K562 (cell line): ENCODE data around the gene ABCF3. TPM values are rescaled to one million over a fixed set of nuclear protein-coding genes. Genes with fewer than 3 reads are reported as not detected.
A peak's percentile ranks its signal among the peaks of the same experiment; 100 is the strongest.

Source experiments
- ATAC-seq: fragments of 200-7000 bp; cut with Tn5 transposase; 3 replicates; pipeline ENCODE4 v1.9.1; 2020; ENCODE audit warnings: moderate library complexity
- BruUV-seq: library from RNA; stranded (reverse); fragments of 400-500 nt; replicated peaks from 2 replicates; lab custom pipeline; 2021; lab: Mats Ljungman, UMichigan
- CTCF ChIA-PET: fragments of 300-600 bp; formaldehyde crosslinking; extraction: SDS; loops from one replicate; lab custom pipeline; 2021; ENCODE audit warnings: low intra/inter-chr PET ratio; lab: Yijun Ruan, JAX
- POLR2A ChIA-PET: fragments of 300-600, 350-650 bp; sonication (Branson Sonifier 250); formaldehyde crosslinking; extraction: SDS; loops from one replicate; lab custom pipeline; 2021; ENCODE audit warnings: antibody characterized with exemption, inconsistent platforms; lab: Yijun Ruan, JAX
- DNase-seq, 4 experiments: peaks; one replicate each; pipeline versions ENCODE4 v3.0.0 to v3.0.0-alpha.2; 2011 to 2018; ENCODE audit warnings: low spot score in 3 of 4, mixed read lengths in 3 of 4; ENCODE audit errors: extremely low read depth in 1 of 4
- FAIRE-seq: peaks from 2 replicates; lab custom pipeline; 2011; peaks lifted over from hg19 to GRCh38; lab: Jason Lieb, UNC
- H2AFZ ChIP-seq: 2 replicates; pipeline ENCODE4 v1.6.0; 2011; ENCODE audit warnings: low read depth, low read length, control low read depth, inconsistent platforms
- H3K27ac ChIP-seq: fragments of 200-600 bp; 3 replicates; pipeline ENCODE4 v1.8.0; 2011; ENCODE audit warnings: low read depth, mild to moderate bottlenecking, control low read depth, inconsistent platforms, low read length, moderate library complexity, mixed read lengths; ENCODE audit errors: extremely low read depth
- H3K27me3 ChIP-seq, 2 experiments: fragments of 300-600 bp in 1 of 2; 2 replicates in 1 of 2; 3 replicates in 1 of 2; pipeline versions ENCODE4 v1.6.0 to v1.8.0; 2011; ENCODE audit warnings: inconsistent platforms in 2 of 2, low read length in 2 of 2, mild to moderate bottlenecking in 1 of 2, mixed read lengths in 1 of 2, moderate library complexity in 1 of 2; ENCODE audit not compliant: control insufficient read depth in 2 of 2, insufficient read depth in 2 of 2
- H3K36me3 ChIP-seq: fragments of 300-600 bp; 3 replicates; pipeline ENCODE4 v1.8.0; 2011; ENCODE audit warnings: mild to moderate bottlenecking, low read length, inconsistent platforms; ENCODE audit not compliant: control insufficient read depth, insufficient read depth
- H3K4me1 ChIP-seq, 2 experiments: fragments of 200-600 bp in 1 of 2; replicated peaks in 1 of 2; 2 replicates in 1 of 2; 3 replicates in 1 of 2; pipeline versions ENCODE4 v1.5.1 to v1.8.0; 2011; ENCODE audit warnings: inconsistent platforms in 2 of 2, low read length in 2 of 2, mild to moderate bottlenecking in 1 of 2, mixed read lengths in 1 of 2, moderate library complexity in 1 of 2; ENCODE audit not compliant: control insufficient read depth in 2 of 2, insufficient read depth in 2 of 2
- H3K4me2 ChIP-seq: 2 replicates; pipeline ENCODE4 v1.6.1; 2011; ENCODE audit warnings: low read length, control low read depth, inconsistent platforms, mixed read lengths; ENCODE audit not compliant: insufficient read depth
- H3K4me3 ChIP-seq: fragments of 200-600 bp; sonication (generic), shearing (Covaris generic); 2 replicates; pipeline ENCODE4 v1.5.1; 2016; ENCODE audit warnings: control low read depth, inconsistent platforms
- H3K79me2 ChIP-seq: fragments of 200-600 bp; 3 replicates; pipeline ENCODE4 v1.8.0; 2011; ENCODE audit warnings: low read length, inconsistent platforms; ENCODE audit not compliant: control insufficient read depth, insufficient read depth
- H3K9ac ChIP-seq, 2 experiments: 2 replicates each; pipeline versions ENCODE4 v1.6.0 to v1.6.1; 2011; ENCODE audit warnings: low read depth in 2 of 2, low read length in 2 of 2, control low read depth in 1 of 2, inconsistent platforms in 1 of 2, mild to moderate bottlenecking in 1 of 2, mixed read lengths in 1 of 2; ENCODE audit not compliant: insufficient read depth in 1 of 2
- H3K9me1 ChIP-seq: one replicate; pipeline ENCODE4 v1.6.0; 2011; ENCODE audit warnings: inconsistent platforms, mild to moderate bottlenecking, low read length, moderate library complexity; ENCODE audit not compliant: control insufficient read depth, insufficient read depth
- H3K9me3 ChIP-seq: replicated peaks from 2 replicates; pipeline ENCODE4 v1.5.1; 2011; ENCODE audit warnings: low read depth, low read length, inconsistent platforms; ENCODE audit not compliant: control insufficient read depth, insufficient read depth
- H4K20me1 ChIP-seq: replicated peaks from 2 replicates; pipeline ENCODE4 v1.6.1; 2011; ENCODE audit warnings: low read length, inconsistent platforms, mixed read lengths; ENCODE audit not compliant: control insufficient read depth, insufficient read depth
- BCOR ChIP-seq: fragments of 450-650 bp; IDR thresholded peaks from 2 replicates; pipeline ENCODE4 v1.6.1; 2016
- EHMT2 ChIP-seq: fragments of 450-650 bp; IDR thresholded peaks from 2 replicates; pipeline ENCODE4 v1.6.1; 2018; ENCODE audit warnings: antibody characterized with exemption
- ELF4 ChIP-seq: fragments of 450-650 bp; formaldehyde crosslinking; IDR thresholded peaks from 2 replicates; pipeline ENCODE4 v1.4.0; 2022; ENCODE audit warnings: missing genetic modification characterization
- NFIX ChIP-seq: fragments of 250-450 bp; sonication (Bioruptor Pico); IDR thresholded peaks from 2 replicates; pipeline ENCODE4 v1.4.0; 2020; ENCODE audit warnings: low read depth, mild to moderate bottlenecking, moderate library complexity
- RAD51 ChIP-seq: fragments of 450-650 bp; IDR thresholded peaks from 2 replicates; pipeline ENCODE4 v1.7.1; 2016; ENCODE audit warnings: low read depth, mild to moderate bottlenecking, borderline replicate concordance
- RBM25 ChIP-seq: fragments of 200-400 bp; formaldehyde crosslinking; IDR thresholded peaks from 2 replicates; pipeline ENCODE4 v1.6.1; 2018; ENCODE audit warnings: low read length, low read depth, moderate library complexity; ENCODE audit not compliant: severe bottlenecking
- ZNF561 ChIP-seq: fragments of 450-650 bp; formaldehyde crosslinking; conservative IDR thresholded peaks from 2 replicates; pipeline ENCODE4 v1.4.0; 2020; ENCODE audit warnings: mild to moderate bottlenecking, moderate library complexity
- ZSCAN29 ChIP-seq: fragments of 450-650 bp; IDR thresholded peaks from 2 replicates; pipeline ENCODE4 v1.6.1; 2017
- WGBS: fragments of 100-300 bp; shearing (Covaris generic); methylation state at CpG from one replicate; pipeline ENCODE4 v1.1.6; 2016; ENCODE audit warnings: low coverage, mixed read lengths; ENCODE audit not compliant: insufficient coverage; ENCODE audit errors: missing lambda C conversion rate; 5-methylcytosine and 5-hydroxymethylcytosine counted together
- in situ Hi-C: fragments of 300-500 bp; cut with MboI; formaldehyde crosslinking; loops from 4 replicates; pipeline ENCODE4 v1.15.0; 2018; ENCODE audit warnings: inconsistent platforms, mixed read lengths
- intact Hi-C: fragments of 100-400 bp; cut with micrococcal nuclease; formaldehyde crosslinking; loops from 2 replicates; pipeline ENCODE4 v1.14.2; 2022
- polyA plus RNA-seq, 8 experiments: library from polyadenylated mRNA; depleted of rRNA in 4 of 8; stranded (reverse) in 5 of 8; unstranded in 3 of 8; fragments of >200 nt; fragmentation: Nextera tagmentation in 2 of 8; fragmentation: Illumina TruSeq in 1 of 8; extraction: Ambion mirVana in 2 of 8; extraction: Trizol in 1 of 8; gene quantifications; 2 replicates each; pipeline versions ENCODE4 v1.2.1 to v1.2.3, GENCODE V29; 2011 to 2014; ENCODE audit warnings: inconsistent platforms in 1 of 8, missing spikeins in 1 of 8
- total RNA-seq, 7 experiments: library from RNA; depleted of rRNA in 6 of 7; stranded (reverse); fragments of >200 nt in 6 of 7; fragmentation: Illumina TruSeq in 2 of 7; extraction: Trizol in 2 of 7; gene quantifications; 2 replicates each; pipeline versions ENCODE4 v1.2.1 to v1.2.3, GENCODE V29; 2011 to 2021; ENCODE audit warnings: low replicate concordance in 1 of 7
- TF ChIP-seq, protein P1 (sequence below): IDR thresholded peaks from 2 replicates; pipeline ENCODE4 v1.6.1; 2016; ENCODE audit warnings: missing genetic modification characterization, missing compliant biosample characterization
- TF ChIP-seq, protein P2 (sequence below): fragments of 250-450 bp; sonication (Bioruptor Pico); IDR thresholded peaks from 2 replicates; pipeline ENCODE4 v1.5.0; 2021

Gene ABCF3
- total and polyA plus RNA-seq, 9 of the 15 experiments (the other 6 are each of a cell fraction or from before 2014, with no cell fraction given), result 6.7 to 77.9 (median 45.1) TPM

DNA sequence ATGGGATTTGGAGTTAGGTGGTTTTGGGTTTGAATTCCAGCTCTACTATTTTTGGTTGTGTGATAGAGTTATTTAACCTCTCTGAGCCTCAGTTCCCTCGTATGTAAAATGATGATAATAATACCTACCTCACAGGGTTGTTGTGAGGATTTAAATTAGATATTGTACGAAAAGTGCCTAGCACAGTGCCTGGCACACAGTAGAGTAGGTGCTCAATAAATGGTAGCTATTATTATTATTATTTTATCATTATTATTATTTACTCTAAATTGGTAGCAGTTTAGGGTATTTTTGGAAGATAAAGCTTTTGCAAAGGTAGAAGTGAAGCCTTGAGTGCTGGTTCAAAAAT is 12.7 kb upstream of the ABCF3 start:
- Histone ChIP-seq H3K36me3 (peaks cover 68% of the 10 kb centered on the region), H3K27ac (peak overlapping the region; percentile 68; the same call in 1 of the 3 replicates), H4K20me1 (peaks cover 10% of the 10 kb centered on the region; the same call in 1 of the 2 replicates), H3K79me2 (peaks cover 39% of the 10 kb centered on the region), H3K4me3 (no peak overlapping the region), H3K9me3 (no peaks in the 10 kb centered on the region), H3K4me1 (peaks cover 41 to 50% of the 10 kb centered on the region in 2 experiments; a peak in 4 of 5 replicates), H2AFZ (no peak overlapping the region), H3K27me3 (no peaks in the 10 kb centered on the region), H3K9ac (no peak overlapping the region), H3K9me1 (no peaks in the 10 kb centered on the region), H3K4me2 (no peak overlapping the region)
- no TSS peak for BruUV-seq
- WGBS, result 88% methylated on average over 2 of the region's 2 CpGs
- FAIRE-seq (no peak), DNase-seq (no peak), ATAC-seq (no peak)
- CTCF ChIA-PET, result no interaction called here
- POLR2A ChIA-PET, result interaction anchor here (0.7 to 3.6 kb wide), 6 partner anchors 8 to 54 kb away, joined by 3 to 27 read pairs (median 5); partner anchors contain the start of gene DVL3
- no peak for TF ChIP-seq RAD51
- TF ChIP-seq ZSCAN29, result no peak
- TF ChIP-seq ELF4 (CRISPR knock-in tag), result no peak
- TF ChIP-seq NFIX (CRISPR knock-in tag), result no peak
- TF ChIP-seq EHMT2, result no peak
- TF ChIP-seq RBM25, result peak; percentile 81
- no peak for TF ChIP-seq ZNF561 (CRISPR knock-in tag)
- TF ChIP-seq, protein P1, sequence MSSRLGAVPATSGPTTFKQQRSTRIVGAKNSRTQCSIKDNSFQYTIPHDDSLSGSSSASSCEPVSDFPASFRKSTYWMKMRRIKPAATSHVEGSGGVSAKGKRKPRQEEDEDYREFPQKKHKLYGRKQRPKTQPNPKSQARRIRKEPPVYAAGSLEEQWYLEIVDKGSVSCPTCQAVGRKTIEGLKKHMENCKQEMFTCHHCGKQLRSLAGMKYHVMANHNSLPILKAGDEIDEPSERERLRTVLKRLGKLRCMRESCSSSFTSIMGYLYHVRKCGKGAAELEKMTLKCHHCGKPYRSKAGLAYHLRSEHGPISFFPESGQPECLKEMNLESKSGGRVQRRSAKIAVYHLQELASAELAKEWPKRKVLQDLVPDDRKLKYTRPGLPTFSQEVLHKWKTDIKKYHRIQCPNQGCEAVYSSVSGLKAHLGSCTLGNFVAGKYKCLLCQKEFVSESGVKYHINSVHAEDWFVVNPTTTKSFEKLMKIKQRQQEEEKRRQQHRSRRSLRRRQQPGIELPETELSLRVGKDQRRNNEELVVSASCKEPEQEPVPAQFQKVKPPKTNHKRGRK (tag), result no peak
- TF ChIP-seq BCOR, result peak; percentile 32; the same call in 1 of the 2 replicates
- TF ChIP-seq, protein P2, sequence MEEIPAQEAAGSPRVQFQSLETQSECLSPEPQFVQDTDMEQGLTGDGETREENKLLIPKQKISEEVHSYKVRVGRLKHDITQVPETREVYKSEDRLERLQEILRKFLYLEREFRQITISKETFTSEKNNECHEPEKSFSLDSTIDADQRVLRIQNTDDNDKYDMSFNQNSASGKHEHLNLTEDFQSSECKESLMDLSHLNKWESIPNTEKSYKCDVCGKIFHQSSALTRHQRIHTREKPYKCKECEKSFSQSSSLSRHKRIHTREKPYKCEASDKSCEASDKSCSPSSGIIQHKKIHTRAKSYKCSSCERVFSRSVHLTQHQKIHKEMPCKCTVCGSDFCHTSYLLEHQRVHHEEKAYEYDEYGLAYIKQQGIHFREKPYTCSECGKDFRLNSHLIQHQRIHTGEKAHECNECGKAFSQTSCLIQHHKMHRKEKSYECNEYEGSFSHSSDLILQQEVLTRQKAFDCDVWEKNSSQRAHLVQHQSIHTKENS, result no peak
- intact Hi-C loops, result loop anchor here (5.0 kb wide), 2 partner anchors 36 to 124 kb away; partner anchors contain the start of genes EIF2B5 and PSMD2
- in situ Hi-C loops, result no loop called here
